ENCODE results near the gene DLG2.
A peak's percentile ranks its signal among the peaks of the same experiment; 100 is the strongest.

The DLG2 gene

GRCh38 chr11:83726316-83726715 is 1900.8 kb downstream of the DLG2 start:
- Histone ChIP-seq H3K27me3 (ENCODE audit: control insufficient read depth, insufficient read depth, low read length) (no peaks in the 10 kb centered on the region), H3K36me3 (ENCODE audit: control insufficient read depth, insufficient read depth, low read length) (no peaks in the 10 kb centered on the region), H3K9me3 (ENCODE audit: control insufficient read depth, insufficient read depth, low read depth, low read length) (no peaks in the 10 kb centered on the region), H3K4me1 (ENCODE audit: control insufficient read depth, insufficient read depth, low read length) (peaks cover 42% of the 10 kb centered on the region), H3K4me3 (ENCODE audit: low read depth, low read length) (no peak overlapping the region), H3K27ac (ENCODE audit: low read depth, low read length) (peak overlapping the region; percentile 58; the same call in 1 of the 2 replicates), H3K9ac (ENCODE audit: low read length) (no peak overlapping the region)

- Histone ChIP-seq H3K4me1 (ENCODE audit: control insufficient read depth, insufficient read depth, low read length) (peaks cover 48% of the 10 kb centered on the region), H3K27me3 (ENCODE audit: control insufficient read depth, insufficient read depth, low read length) (no peaks in the 10 kb centered on the region), H3K4me3 (ENCODE audit: low read depth, low read length) (peak overlapping the region; percentile 61), H3K9ac (ENCODE audit: low read length) (peak overlapping the region; percentile 59), H3K9me3 (ENCODE audit: control insufficient read depth, insufficient read depth, low read depth, low read length) (no peaks in the 10 kb centered on the region), H3K36me3 (ENCODE audit: control insufficient read depth, insufficient read depth, low read length) (no peaks in the 10 kb centered on the region), H3K27ac (ENCODE audit: low read depth, low read length) (peak overlapping the region; percentile 58)
Observed at GRCh38 chr11:83725728-83726127, 1901.4 kb downstream of the DLG2 start.

GRCh38 chr11:83725269-83725560 is 1901.9 kb downstream of the DLG2 start:
- peak overlapping the region; percentile 59 for H3K9ac ChIP-seq (ENCODE audit: low read length)
- no peaks in the 10 kb centered on the region for H3K9me3 ChIP-seq (ENCODE audit: control insufficient read depth, insufficient read depth, low read depth, low read length)
- peaks cover 52% of the 10 kb centered on the region for H3K4me1 ChIP-seq (ENCODE audit: control insufficient read depth, insufficient read depth, low read length)
- H3K4me3 ChIP-seq (ENCODE audit: low read depth, low read length): peak overlapping the region; percentile 61
- H3K27ac ChIP-seq (ENCODE audit: low read depth, low read length): peak overlapping the region; percentile 58
- no peaks in the 10 kb centered on the region for H3K36me3 ChIP-seq (ENCODE audit: control insufficient read depth, insufficient read depth, low read length)
- H3K27me3 ChIP-seq (ENCODE audit: control insufficient read depth, insufficient read depth, low read length): no peaks in the 10 kb centered on the region

DNA sequence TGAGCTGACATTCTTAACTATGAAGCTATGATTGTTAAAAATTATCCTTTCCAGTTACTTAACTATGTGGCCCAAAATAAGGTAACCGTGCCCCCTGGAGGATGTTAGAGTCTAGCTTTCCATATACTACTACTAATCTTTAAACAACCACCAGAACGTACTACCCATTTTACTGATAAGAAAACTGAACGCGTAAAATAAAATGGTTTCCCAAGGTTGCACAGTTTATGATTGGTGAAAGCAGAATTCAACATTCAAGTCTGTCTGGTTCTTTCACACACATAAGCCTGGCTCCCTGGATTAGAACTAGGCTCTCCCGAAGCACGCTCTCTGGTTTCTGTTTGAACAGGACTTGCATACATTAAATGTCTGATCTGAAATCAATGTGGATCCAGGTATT is 1903.1 kb downstream of the DLG2 start:
- Histone ChIP-seq H3K27ac (ENCODE audit: low read depth, low read length) (peak overlapping the region; percentile 58), H3K36me3 (ENCODE audit: control insufficient read depth, insufficient read depth, low read length) (no peaks in the 10 kb centered on the region), H3K9me3 (ENCODE audit: control insufficient read depth, insufficient read depth, low read depth, low read length) (no peaks in the 10 kb centered on the region), H3K4me3 (ENCODE audit: low read depth, low read length) (peak overlapping the region; percentile 61), H3K9ac (ENCODE audit: low read length) (peak overlapping the region; percentile 60), H3K27me3 (ENCODE audit: control insufficient read depth, insufficient read depth, low read length) (no peaks in the 10 kb centered on the region), H3K4me1 (ENCODE audit: control insufficient read depth, insufficient read depth, low read length) (peaks cover 52% of the 10 kb centered on the region)

GRCh38 chr11:83722392-83723119 is 1904.6 kb downstream of the DLG2 start:
- Histone ChIP-seq H3K27me3 (ENCODE audit: control insufficient read depth, insufficient read depth, low read length) (no peaks in the 10 kb centered on the region), H3K27ac (ENCODE audit: low read depth, low read length) (no peak overlapping the region), H3K4me1 (ENCODE audit: control insufficient read depth, insufficient read depth, low read length) (peaks cover 55% of the 10 kb centered on the region), H3K9ac (ENCODE audit: low read length) (no peak overlapping the region), H3K9me3 (ENCODE audit: control insufficient read depth, insufficient read depth, low read depth, low read length) (no peaks in the 10 kb centered on the region), H3K4me3 (ENCODE audit: low read depth, low read length) (no peak overlapping the region), H3K36me3 (ENCODE audit: control insufficient read depth, insufficient read depth, low read length) (no peaks in the 10 kb centered on the region)

- H3K9me3 ChIP-seq (ENCODE audit: control insufficient read depth, insufficient read depth, low read depth, low read length): no peaks in the 10 kb centered on the region
- H3K4me1 ChIP-seq (ENCODE audit: control insufficient read depth, insufficient read depth, low read length): peaks cover 55% of the 10 kb centered on the region
- H3K27ac ChIP-seq (ENCODE audit: low read depth, low read length): no peak overlapping the region
Observed at GRCh38 chr11:83721263-83721662, 1905.9 kb downstream of the DLG2 start.

GRCh38 chr11:83720675-83721074 is 1906.5 kb downstream of the DLG2 start:
- no peak overlapping the region for H3K9ac ChIP-seq (ENCODE audit: low read length)
- H3K36me3 ChIP-seq (ENCODE audit: control insufficient read depth, insufficient read depth, low read length): no peaks in the 10 kb centered on the region
- H3K27me3 ChIP-seq (ENCODE audit: control insufficient read depth, insufficient read depth, low read length): no peaks in the 10 kb centered on the region
- no peaks in the 10 kb centered on the region for H3K9me3 ChIP-seq (ENCODE audit: control insufficient read depth, insufficient read depth, low read depth, low read length)
- no peak overlapping the region for H3K27ac ChIP-seq (ENCODE audit: low read depth, low read length)
- peaks cover 50% of the 10 kb centered on the region for H3K4me1 ChIP-seq (ENCODE audit: control insufficient read depth, insufficient read depth, low read length)
- H3K4me3 ChIP-seq (ENCODE audit: low read depth, low read length): no peak overlapping the region

More at GRCh38 chr11:83721263-83721662, 1905.9 kb downstream of the DLG2 start:
- Histone ChIP-seq H3K27me3 (ENCODE audit: control insufficient read depth, insufficient read depth, low read length) (no peaks in the 10 kb centered on the region), H3K9ac (ENCODE audit: low read length) (no peak overlapping the region), H3K4me3 (ENCODE audit: low read depth, low read length) (no peak overlapping the region), H3K36me3 (ENCODE audit: control insufficient read depth, insufficient read depth, low read length) (no peaks in the 10 kb centered on the region)

- no peak overlapping the region for H3K27ac ChIP-seq (ENCODE audit: low read depth, low read length)
Observed at GRCh38 chr11:83717537-83717936, 1909.6 kb downstream of the DLG2 start.

DNA sequence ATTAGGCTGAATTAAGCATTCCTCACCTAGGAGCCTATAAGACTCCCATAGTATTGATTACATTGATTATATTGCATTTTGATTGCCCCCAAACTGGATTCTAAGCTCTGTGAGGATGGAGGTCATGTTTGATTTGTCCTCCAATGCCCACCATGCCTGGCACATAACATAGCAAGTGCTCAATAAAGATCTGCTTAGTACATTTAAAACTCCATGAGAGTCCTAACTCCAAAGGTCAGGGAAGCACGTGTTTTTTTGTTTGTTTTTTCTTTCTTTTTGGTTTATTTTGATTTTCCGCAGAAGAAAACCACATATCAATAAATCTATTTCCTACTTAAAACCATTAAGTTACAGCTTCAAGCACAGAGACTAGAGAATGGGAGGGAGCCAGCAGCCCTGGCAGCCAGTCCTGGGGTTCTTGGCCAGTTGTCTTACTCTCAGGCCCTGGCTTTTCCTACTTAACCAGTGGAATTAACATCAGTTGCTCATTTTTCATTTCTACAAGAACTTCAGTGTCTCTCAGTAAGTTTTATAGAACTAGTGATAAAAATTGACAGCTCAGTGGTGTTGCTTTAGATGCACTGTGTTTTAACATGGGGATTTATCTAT is 1911.1 kb downstream of the DLG2 start:
- no peak overlapping the region for H3K27ac ChIP-seq (ENCODE audit: low read depth, low read length)
- peaks cover 16% of the 10 kb centered on the region for H3K4me1 ChIP-seq (ENCODE audit: control insufficient read depth, insufficient read depth, low read length)
- no peaks in the 10 kb centered on the region for H3K9me3 ChIP-seq (ENCODE audit: control insufficient read depth, insufficient read depth, low read depth, low read length)
- H3K27me3 ChIP-seq (ENCODE audit: control insufficient read depth, insufficient read depth, low read length): no peaks in the 10 kb centered on the region
- no peaks in the 10 kb centered on the region for H3K36me3 ChIP-seq (ENCODE audit: control insufficient read depth, insufficient read depth, low read length)
- no peak overlapping the region for H3K4me3 ChIP-seq (ENCODE audit: low read depth, low read length)
- H3K9ac ChIP-seq (ENCODE audit: low read length): no peak overlapping the region

More at GRCh38 chr11:83717537-83717936, 1909.6 kb downstream of the DLG2 start:
- H3K36me3 ChIP-seq (ENCODE audit: control insufficient read depth, insufficient read depth, low read length): no peaks in the 10 kb centered on the region
- H3K4me3 ChIP-seq (ENCODE audit: low read depth, low read length): no peak overlapping the region
- no peaks in the 10 kb centered on the region for H3K9me3 ChIP-seq (ENCODE audit: control insufficient read depth, insufficient read depth, low read depth, low read length)
- H3K4me1 ChIP-seq (ENCODE audit: control insufficient read depth, insufficient read depth, low read length): peaks cover 27% of the 10 kb centered on the region
- H3K27me3 ChIP-seq (ENCODE audit: control insufficient read depth, insufficient read depth, low read length): no peaks in the 10 kb centered on the region
- H3K9ac ChIP-seq (ENCODE audit: low read length): no peak overlapping the region

- no peak overlapping the region for H3K27ac ChIP-seq (ENCODE audit: low read depth, low read length)
- H3K9ac ChIP-seq (ENCODE audit: low read length): no peak overlapping the region
- H3K4me3 ChIP-seq (ENCODE audit: low read depth, low read length): no peak overlapping the region
- H3K9me3 ChIP-seq (ENCODE audit: control insufficient read depth, insufficient read depth, low read depth, low read length): no peaks in the 10 kb centered on the region
- peaks cover 9% of the 10 kb centered on the region for H3K4me1 ChIP-seq (ENCODE audit: control insufficient read depth, insufficient read depth, low read length)
- no peaks in the 10 kb centered on the region for H3K36me3 ChIP-seq (ENCODE audit: control insufficient read depth, insufficient read depth, low read length)
- no peaks in the 10 kb centered on the region for H3K27me3 ChIP-seq (ENCODE audit: control insufficient read depth, insufficient read depth, low read length)
Observed at GRCh38 chr11:83713708-83714107, 1913.4 kb downstream of the DLG2 start.

- H3K27me3 ChIP-seq (ENCODE audit: control insufficient read depth, insufficient read depth, low read length): no peaks in the 10 kb centered on the region
- no peaks in the 10 kb centered on the region for H3K36me3 ChIP-seq (ENCODE audit: control insufficient read depth, insufficient read depth, low read length)
- no peaks in the 10 kb centered on the region for H3K4me1 ChIP-seq (ENCODE audit: control insufficient read depth, insufficient read depth, low read length)
- H3K4me3 ChIP-seq (ENCODE audit: low read depth, low read length): no peak overlapping the region
- no peak overlapping the region for H3K9ac ChIP-seq (ENCODE audit: low read length)
- H3K9me3 ChIP-seq (ENCODE audit: control insufficient read depth, insufficient read depth, low read depth, low read length): no peaks in the 10 kb centered on the region
- no peak overlapping the region for H3K27ac ChIP-seq (ENCODE audit: low read depth, low read length)
Observed at GRCh38 chr11:83711106-83711527, 1916.0 kb downstream of the DLG2 start.

Measured in HUES6 (cell line).